ENCODE measurements around the gene PAK4. TPM values are rescaled to one million over a fixed set of nuclear protein-coding genes. Genes with fewer than 3 reads are reported as not detected.

Gene PAK4
- polyA plus RNA-seq, 1 of the 3 experiments (the other 2 are of a cell fraction): 36.4 TPM

DNA sequence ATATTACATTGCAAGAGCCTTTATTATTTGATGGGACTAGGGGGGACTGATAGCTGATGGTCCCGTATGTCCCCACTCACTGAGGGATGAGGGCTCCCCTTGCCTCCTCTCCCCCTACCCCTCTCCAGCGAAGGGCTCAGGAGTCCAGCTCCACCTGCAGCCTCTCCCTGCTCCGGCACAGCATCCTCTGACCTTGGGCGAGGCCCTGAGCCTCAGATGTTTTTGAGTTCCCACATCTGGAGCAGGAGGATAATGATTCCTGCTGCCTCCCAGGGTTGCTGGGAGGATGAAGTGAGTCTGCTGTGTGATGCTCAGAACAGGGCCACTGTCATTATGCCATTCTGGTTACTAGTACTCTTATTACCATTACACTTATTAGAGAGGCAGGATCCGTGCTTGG lies 15.0 kb downstream of the PAK4 start:
- Histone ChIP-seq H2AFZ (ENCODE audit: low read depth) (no peak overlapping the region), H3K4me1 (ENCODE audit: control insufficient read depth in 1 of 2, insufficient read depth in 2 of 2, low read depth in 1 of 2, low read length in 1 of 2) (peaks cover 9 to 51% of the 10 kb centered on the region in 2 experiments; a peak in 3 of 4 replicates), H3K4me3 (ENCODE audit: low read depth in 2 of 2, low read length in 1 of 2) (no peak overlapping the region), H3K4me2 (no peak overlapping the region), H3K9ac (no peak overlapping the region), H3F3A (replicated peaks; ENCODE audit: insufficient read depth) (no peaks in the 10 kb centered on the region), H3K79me2 (ENCODE audit: insufficient read depth) (peaks cover 96% of the 10 kb centered on the region), H3K27me3 (ENCODE audit: insufficient read depth) (no peaks in the 10 kb centered on the region), H3K9me3 (no peaks in the 10 kb centered on the region), H3K36me3 (replicated peaks in 1 of 2; ENCODE audit: control insufficient read depth in 1 of 2, insufficient read depth in 2 of 2, low read length in 1 of 2) (no peaks in the 10 kb centered on the region), H3K9me2 (no peaks in the 10 kb centered on the region), H4K20me1 (ENCODE audit: insufficient read depth) (peaks cover 86% of the 10 kb centered on the region), H3K27ac (ENCODE audit: low read depth in 2 of 2, low read length in 1 of 2) (peak overlapping the region in 1 of 2 experiments; percentile 96; a peak in 2 of 4 replicates)
- no peak for DNase-seq
- ChIA-PET CTCF (interaction anchor here (0.6 to 2.3 kb wide), 6 partner anchors 8 to 187 kb away, joined by 3 to 13 read pairs (median 4); no protein-coding TSS in a partner anchor), POLR2A (interaction anchor here (0.9 kb wide), 1 partner anchor 15 kb away, joined by 4 read pairs; the partner anchor contains the start of gene PAK4)
- TF ChIP-seq, protein P1, sequence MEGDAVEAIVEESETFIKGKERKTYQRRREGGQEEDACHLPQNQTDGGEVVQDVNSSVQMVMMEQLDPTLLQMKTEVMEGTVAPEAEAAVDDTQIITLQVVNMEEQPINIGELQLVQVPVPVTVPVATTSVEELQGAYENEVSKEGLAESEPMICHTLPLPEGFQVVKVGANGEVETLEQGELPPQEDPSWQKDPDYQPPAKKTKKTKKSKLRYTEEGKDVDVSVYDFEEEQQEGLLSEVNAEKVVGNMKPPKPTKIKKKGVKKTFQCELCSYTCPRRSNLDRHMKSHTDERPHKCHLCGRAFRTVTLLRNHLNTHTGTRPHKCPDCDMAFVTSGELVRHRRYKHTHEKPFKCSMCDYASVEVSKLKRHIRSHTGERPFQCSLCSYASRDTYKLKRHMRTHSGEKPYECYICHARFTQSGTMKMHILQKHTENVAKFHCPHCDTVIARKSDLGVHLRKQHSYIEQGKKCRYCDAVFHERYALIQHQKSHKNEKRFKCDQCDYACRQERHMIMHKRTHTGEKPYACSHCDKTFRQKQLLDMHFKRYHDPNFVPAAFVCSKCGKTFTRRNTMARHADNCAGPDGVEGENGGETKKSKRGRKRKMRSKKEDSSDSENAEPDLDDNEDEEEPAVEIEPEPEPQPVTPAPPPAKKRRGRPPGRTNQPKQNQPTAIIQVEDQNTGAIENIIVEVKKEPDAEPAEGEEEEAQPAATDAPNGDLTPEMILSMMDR (IDR thresholded peaks at IDR 0.05): no peak
- no peak for TF ChIP-seq FOXM1 (IDR thresholded peaks at IDR 0.05; ENCODE audit: low read depth)
- TF ChIP-seq, protein P2, sequence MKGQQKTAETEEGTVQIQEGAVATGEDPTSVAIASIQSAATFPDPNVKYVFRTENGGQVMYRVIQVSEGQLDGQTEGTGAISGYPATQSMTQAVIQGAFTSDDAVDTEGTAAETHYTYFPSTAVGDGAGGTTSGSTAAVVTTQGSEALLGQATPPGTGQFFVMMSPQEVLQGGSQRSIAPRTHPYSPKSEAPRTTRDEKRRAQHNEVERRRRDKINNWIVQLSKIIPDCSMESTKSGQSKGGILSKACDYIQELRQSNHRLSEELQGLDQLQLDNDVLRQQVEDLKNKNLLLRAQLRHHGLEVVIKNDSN (IDR thresholded peaks at IDR 0.05; ENCODE audit: borderline replicate concordance, low read depth): no peak
- no peak for TF ChIP-seq MXI1 (IDR thresholded peaks at IDR 0.05; ENCODE audit: low read depth, low read length)
- TF ChIP-seq GABPA (IDR thresholded peaks at IDR 0.05; ENCODE audit: low read depth): no peak
- no peak for TF ChIP-seq NRF1 (IDR thresholded peaks at IDR 0.05; ENCODE audit: low read depth, low read length)
- TF ChIP-seq, protein P3, sequence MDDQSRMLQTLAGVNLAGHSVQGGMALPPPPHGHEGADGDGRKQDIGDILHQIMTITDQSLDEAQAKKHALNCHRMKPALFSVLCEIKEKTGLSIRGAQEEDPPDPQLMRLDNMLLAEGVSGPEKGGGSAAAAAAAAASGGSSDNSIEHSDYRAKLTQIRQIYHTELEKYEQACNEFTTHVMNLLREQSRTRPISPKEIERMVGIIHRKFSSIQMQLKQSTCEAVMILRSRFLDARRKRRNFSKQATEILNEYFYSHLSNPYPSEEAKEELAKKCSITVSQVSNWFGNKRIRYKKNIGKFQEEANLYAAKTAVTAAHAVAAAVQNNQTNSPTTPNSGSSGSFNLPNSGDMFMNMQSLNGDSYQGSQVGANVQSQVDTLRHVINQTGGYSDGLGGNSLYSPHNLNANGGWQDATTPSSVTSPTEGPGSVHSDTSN (IDR thresholded peaks at IDR 0.05): no peak
- TF ChIP-seq, protein P4, sequence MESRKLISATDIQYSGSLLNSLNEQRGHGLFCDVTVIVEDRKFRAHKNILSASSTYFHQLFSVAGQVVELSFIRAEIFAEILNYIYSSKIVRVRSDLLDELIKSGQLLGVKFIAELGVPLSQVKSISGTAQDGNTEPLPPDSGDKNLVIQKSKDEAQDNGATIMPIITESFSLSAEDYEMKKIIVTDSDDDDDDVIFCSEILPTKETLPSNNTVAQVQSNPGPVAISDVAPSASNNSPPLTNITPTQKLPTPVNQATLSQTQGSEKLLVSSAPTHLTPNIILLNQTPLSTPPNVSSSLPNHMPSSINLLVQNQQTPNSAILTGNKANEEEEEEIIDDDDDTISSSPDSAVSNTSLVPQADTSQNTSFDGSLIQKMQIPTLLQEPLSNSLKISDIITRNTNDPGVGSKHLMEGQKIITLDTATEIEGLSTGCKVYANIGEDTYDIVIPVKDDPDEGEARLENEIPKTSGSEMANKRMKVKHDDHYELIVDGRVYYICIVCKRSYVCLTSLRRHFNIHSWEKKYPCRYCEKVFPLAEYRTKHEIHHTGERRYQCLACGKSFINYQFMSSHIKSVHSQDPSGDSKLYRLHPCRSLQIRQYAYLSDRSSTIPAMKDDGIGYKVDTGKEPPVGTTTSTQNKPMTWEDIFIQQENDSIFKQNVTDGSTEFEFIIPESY (IDR thresholded peaks at IDR 0.05; ENCODE audit: borderline replicate concordance, low read depth): no peak
- TF ChIP-seq SIN3A (IDR thresholded peaks at IDR 0.05; ENCODE audit: borderline replicate concordance, low read depth, low read length): no peak
- TF ChIP-seq EP300 (IDR thresholded peaks at IDR 0.05; ENCODE audit: borderline replicate concordance in 1 of 2, low read depth in 1 of 2, low read length in 1 of 2): no peak
- no peak for TF ChIP-seq MEF2A (IDR thresholded peaks at IDR 0.05; ENCODE audit: borderline replicate concordance, low read depth)
- TF ChIP-seq, protein P5, sequence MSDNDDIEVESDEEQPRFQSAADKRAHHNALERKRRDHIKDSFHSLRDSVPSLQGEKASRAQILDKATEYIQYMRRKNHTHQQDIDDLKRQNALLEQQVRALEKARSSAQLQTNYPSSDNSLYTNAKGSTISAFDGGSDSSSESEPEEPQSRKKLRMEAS (IDR thresholded peaks at IDR 0.05; ENCODE audit: low read depth): no peak
- no peak for TF ChIP-seq GATA2 (CRISPR knock-in tag; IDR thresholded peaks at IDR 0.05)
- TF ChIP-seq, protein P6, sequence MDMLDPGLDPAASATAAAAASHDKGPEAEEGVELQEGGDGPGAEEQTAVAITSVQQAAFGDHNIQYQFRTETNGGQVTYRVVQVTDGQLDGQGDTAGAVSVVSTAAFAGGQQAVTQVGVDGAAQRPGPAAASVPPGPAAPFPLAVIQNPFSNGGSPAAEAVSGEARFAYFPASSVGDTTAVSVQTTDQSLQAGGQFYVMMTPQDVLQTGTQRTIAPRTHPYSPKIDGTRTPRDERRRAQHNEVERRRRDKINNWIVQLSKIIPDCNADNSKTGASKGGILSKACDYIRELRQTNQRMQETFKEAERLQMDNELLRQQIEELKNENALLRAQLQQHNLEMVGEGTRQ (IDR thresholded peaks at IDR 0.05; ENCODE audit: borderline replicate concordance, low read depth, low read length): no peak
- WGBS (ENCODE audit: low lambda C conversion rate): 83% methylated on average over 5 of the region's 5 CpGs
